ENCODE results near the gene FAM107B.

DNA sequence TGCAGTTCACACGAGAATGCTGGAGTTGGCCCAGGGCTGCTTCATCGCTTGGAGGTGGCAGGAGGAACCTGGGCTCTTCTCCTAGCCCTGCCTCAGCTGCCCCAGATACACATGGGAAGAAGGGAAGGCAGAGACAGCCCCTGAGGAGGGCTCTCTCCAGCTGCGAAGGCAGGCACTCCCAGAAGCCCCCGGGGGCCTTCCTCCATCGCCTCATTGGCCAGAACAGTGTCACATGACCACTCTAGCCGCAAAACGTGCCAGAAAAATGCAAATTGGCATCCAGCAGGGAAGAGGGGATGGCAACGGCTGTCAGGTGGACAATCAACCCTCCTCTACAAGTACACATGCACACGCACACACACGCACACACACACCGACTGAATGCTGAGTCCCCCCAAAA, 226.2 kb downstream of the FAM107B start:
- TF ChIP-seq, protein P1, sequence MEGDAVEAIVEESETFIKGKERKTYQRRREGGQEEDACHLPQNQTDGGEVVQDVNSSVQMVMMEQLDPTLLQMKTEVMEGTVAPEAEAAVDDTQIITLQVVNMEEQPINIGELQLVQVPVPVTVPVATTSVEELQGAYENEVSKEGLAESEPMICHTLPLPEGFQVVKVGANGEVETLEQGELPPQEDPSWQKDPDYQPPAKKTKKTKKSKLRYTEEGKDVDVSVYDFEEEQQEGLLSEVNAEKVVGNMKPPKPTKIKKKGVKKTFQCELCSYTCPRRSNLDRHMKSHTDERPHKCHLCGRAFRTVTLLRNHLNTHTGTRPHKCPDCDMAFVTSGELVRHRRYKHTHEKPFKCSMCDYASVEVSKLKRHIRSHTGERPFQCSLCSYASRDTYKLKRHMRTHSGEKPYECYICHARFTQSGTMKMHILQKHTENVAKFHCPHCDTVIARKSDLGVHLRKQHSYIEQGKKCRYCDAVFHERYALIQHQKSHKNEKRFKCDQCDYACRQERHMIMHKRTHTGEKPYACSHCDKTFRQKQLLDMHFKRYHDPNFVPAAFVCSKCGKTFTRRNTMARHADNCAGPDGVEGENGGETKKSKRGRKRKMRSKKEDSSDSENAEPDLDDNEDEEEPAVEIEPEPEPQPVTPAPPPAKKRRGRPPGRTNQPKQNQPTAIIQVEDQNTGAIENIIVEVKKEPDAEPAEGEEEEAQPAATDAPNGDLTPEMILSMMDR (IDR thresholded peaks at IDR 0.05; ENCODE audit: extremely low read depth in 1 of 2, insufficient read depth in 1 of 2, low read depth in 1 of 2, low read length in 2 of 2) = no peak
- TF ChIP-seq GATA2 (IDR thresholded peaks at IDR 0.05; ENCODE audit: insufficient read depth, insufficient read length, low read depth, low read length) (no peak), POLR2A (IDR thresholded peaks at IDR 0.05; ENCODE audit: low read depth, low read length) (no peak), POLR2AphosphoS5 (IDR thresholded peaks at IDR 0.05; ENCODE audit: insufficient read depth, low read depth, low read length) (no peak), EZH2 (IDR thresholded peaks at IDR 0.05; ENCODE audit: borderline replicate concordance, low read depth, low read length, severe bottlenecking) (no peak), FOS (IDR thresholded peaks at IDR 0.05; ENCODE audit: borderline replicate concordance, insufficient read depth, low read length) (no peak), MYC (IDR thresholded peaks at IDR 0.05; ENCODE audit: low read depth, low read length) (no peak)
- TF ChIP-seq, protein P2, sequence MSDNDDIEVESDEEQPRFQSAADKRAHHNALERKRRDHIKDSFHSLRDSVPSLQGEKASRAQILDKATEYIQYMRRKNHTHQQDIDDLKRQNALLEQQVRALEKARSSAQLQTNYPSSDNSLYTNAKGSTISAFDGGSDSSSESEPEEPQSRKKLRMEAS (IDR thresholded peaks at IDR 0.05; ENCODE audit: insufficient read depth, insufficient read length) = no peak

Data from endothelial cell of umbilical vein (primary cell).